ENCODE measurements around the gene DRC7.

The DRC7 gene

DNA sequence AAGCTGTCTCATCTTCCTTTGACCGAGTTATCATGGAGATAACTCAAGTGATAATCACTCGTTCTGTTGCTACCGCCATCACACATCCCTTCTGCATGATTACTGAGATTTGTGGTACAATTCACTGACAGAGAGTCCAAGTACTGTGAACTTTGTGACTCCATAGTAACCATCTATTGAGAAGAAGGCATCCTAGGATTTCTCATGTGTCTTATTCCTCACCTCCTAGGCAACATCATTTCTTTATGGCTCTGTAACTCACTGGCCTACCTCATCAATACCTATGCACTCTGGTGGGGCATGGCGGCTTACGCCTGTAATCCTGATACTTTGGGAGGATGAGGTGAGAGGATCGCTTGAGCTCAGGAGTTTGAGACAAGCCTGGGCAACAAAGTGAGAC lies 19.4 kb downstream of the DRC7 start:
- no peaks in the 10 kb centered on the region for H3K4me1 ChIP-seq (ENCODE audit: control insufficient read depth, low read length)
- no peak for TF ChIP-seq EZH2phosphoT487 (IDR thresholded peaks at IDR 0.05; ENCODE audit: borderline replicate concordance, low read length)
- TF ChIP-seq, protein P1, sequence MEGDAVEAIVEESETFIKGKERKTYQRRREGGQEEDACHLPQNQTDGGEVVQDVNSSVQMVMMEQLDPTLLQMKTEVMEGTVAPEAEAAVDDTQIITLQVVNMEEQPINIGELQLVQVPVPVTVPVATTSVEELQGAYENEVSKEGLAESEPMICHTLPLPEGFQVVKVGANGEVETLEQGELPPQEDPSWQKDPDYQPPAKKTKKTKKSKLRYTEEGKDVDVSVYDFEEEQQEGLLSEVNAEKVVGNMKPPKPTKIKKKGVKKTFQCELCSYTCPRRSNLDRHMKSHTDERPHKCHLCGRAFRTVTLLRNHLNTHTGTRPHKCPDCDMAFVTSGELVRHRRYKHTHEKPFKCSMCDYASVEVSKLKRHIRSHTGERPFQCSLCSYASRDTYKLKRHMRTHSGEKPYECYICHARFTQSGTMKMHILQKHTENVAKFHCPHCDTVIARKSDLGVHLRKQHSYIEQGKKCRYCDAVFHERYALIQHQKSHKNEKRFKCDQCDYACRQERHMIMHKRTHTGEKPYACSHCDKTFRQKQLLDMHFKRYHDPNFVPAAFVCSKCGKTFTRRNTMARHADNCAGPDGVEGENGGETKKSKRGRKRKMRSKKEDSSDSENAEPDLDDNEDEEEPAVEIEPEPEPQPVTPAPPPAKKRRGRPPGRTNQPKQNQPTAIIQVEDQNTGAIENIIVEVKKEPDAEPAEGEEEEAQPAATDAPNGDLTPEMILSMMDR (IDR thresholded peaks at IDR 0.05; ENCODE audit: low read depth, low read length, poor library complexity, severe bottlenecking): no peak
- no peaks in the 10 kb centered on the region for H3K9me2 ChIP-seq (replicated peaks; ENCODE audit: control insufficient read depth, low read length)
- no peak overlapping the region for H3K4me2 ChIP-seq (ENCODE audit: low read length)
- H3K27ac ChIP-seq (ENCODE audit: low read depth, low read length): no peak overlapping the region
- H3K9me3 ChIP-seq (ENCODE audit: control insufficient read depth, insufficient read depth, low read length): no peaks in the 10 kb centered on the region
- no peaks in the 10 kb centered on the region for H3K36me3 ChIP-seq (ENCODE audit: control insufficient read depth, low read length)
- H3K4me3 ChIP-seq (ENCODE audit: low read length): no peak overlapping the region
- peaks cover 49% of the 10 kb centered on the region for H3K27me3 ChIP-seq (ENCODE audit: control insufficient read depth, low read length)
- H3F3A ChIP-seq (ENCODE audit: control insufficient read depth, insufficient read depth): no peaks in the 10 kb centered on the region
- no peaks in the 10 kb centered on the region for H4K20me1 ChIP-seq (ENCODE audit: control insufficient read depth, insufficient read depth, low read depth, low read length)
- H3K79me2 ChIP-seq (ENCODE audit: control insufficient read depth, low read length): no peaks in the 10 kb centered on the region

DNA sequence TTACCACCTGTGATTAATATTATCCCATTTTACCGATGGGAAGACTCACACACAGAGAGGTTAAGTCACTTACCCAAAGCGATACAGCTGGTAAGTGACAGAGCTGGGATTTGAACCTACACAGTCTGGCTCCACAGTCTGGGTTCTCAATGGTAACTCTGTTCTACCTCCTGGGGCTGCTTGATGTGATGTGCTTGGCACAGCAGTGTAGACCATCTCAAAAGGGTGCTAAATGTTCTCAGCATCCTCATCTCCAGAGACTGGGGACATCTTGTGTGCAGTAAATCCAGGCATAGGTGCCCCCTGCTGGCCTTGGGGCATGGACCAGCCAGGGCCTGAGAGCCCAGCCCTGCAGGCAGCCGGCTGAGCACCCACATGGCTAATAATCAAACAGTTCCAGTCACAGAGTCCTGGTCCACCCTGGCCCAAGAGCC lies 25.6 kb downstream of the DRC7 start:
- no peaks in the 10 kb centered on the region for H3K9me2 ChIP-seq (replicated peaks; ENCODE audit: control insufficient read depth, low read length)
- no peaks in the 10 kb centered on the region for H3K79me2 ChIP-seq (ENCODE audit: control insufficient read depth, low read length)
- peaks cover 3% of the 10 kb centered on the region; the same call in 1 of the 2 replicates for H3K4me1 ChIP-seq (ENCODE audit: control insufficient read depth, low read length)
- H3K36me3 ChIP-seq (ENCODE audit: control insufficient read depth, low read length): no peaks in the 10 kb centered on the region
- H4K20me1 ChIP-seq (ENCODE audit: control insufficient read depth, insufficient read depth, low read depth, low read length): no peaks in the 10 kb centered on the region
- no peak overlapping the region for H3K4me3 ChIP-seq (ENCODE audit: low read length)
- H3K4me2 ChIP-seq (ENCODE audit: low read length): no peak overlapping the region
- peaks cover 8% of the 10 kb centered on the region; the same call in 1 of the 2 replicates for H3K27me3 ChIP-seq (ENCODE audit: control insufficient read depth, low read length)
- H3F3A ChIP-seq (ENCODE audit: control insufficient read depth, insufficient read depth): no peaks in the 10 kb centered on the region
- no peaks in the 10 kb centered on the region for H3K9me3 ChIP-seq (ENCODE audit: control insufficient read depth, insufficient read depth, low read length)
- TF ChIP-seq EZH2phosphoT487 (IDR thresholded peaks at IDR 0.05; ENCODE audit: borderline replicate concordance, low read length): no peak
- TF ChIP-seq, protein P1 (IDR thresholded peaks at IDR 0.05; ENCODE audit: low read depth, low read length, poor library complexity, severe bottlenecking): peak; percentile 56
- H3K27ac ChIP-seq (ENCODE audit: low read depth, low read length): no peak overlapping the region

DNA sequence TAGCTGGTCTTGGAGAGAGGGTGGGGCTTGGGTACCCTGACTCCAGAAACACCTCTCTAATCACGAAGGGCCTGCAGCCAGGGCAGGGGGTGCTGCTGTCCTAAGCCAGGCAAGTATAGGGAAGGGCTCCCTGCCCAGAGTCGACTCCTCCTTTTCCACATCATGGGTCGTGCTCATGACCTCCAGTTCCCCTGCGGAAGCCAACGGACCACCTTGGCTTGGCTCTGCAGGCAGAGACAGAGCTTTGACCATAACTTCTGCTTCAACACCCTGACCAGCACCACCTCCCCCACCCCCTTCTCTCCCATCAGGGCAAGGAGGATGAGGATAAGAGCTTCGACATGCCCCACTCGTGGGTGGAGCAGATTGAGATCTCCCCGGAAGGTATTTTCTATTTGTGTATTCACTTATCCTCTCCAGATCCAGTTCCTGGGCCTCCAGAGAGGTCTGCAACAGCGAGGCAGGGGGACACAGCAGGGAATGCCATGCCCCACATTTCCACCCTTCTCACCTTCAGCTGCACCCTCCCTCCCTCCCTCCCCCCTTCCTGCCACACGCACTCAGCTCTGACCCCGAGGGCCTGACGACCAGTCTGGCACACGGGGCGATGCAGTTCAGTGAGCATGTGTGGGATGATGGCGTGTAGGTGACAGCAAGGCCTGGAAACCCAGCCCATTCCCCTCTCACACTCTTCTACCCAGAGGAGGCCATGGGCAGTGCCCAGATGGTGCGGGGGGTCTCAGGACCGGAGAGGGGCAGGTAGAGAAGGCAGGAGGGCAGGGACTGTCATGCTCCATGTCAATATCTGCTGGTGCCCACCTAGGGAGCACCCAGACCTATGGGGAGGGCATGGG lies 27.0 kb downstream of the DRC7 start:
- no peak overlapping the region for H3K27ac ChIP-seq (ENCODE audit: low read depth, low read length)
- no peaks in the 10 kb centered on the region for H3K79me2 ChIP-seq (ENCODE audit: control insufficient read depth, low read length)
- H4K20me1 ChIP-seq (ENCODE audit: control insufficient read depth, insufficient read depth, low read depth, low read length): no peaks in the 10 kb centered on the region
- 0 out of 2 replicates have a peak, but pooled peaks cover under 1% of the 10 kb centered on the region for H3K27me3 ChIP-seq (ENCODE audit: control insufficient read depth, low read length)
- H3K4me3 ChIP-seq (ENCODE audit: low read length): no peak overlapping the region
- H3K4me1 ChIP-seq (ENCODE audit: control insufficient read depth, low read length): peaks cover 8% of the 10 kb centered on the region; the same call in 1 of the 2 replicates
- no peaks in the 10 kb centered on the region for H3K9me2 ChIP-seq (replicated peaks; ENCODE audit: control insufficient read depth, low read length)
- H3K36me3 ChIP-seq (ENCODE audit: control insufficient read depth, low read length): no peaks in the 10 kb centered on the region
- H3K9me3 ChIP-seq (ENCODE audit: control insufficient read depth, insufficient read depth, low read length): no peaks in the 10 kb centered on the region
- H3F3A ChIP-seq (ENCODE audit: control insufficient read depth, insufficient read depth): no peaks in the 10 kb centered on the region
- no peak overlapping the region for H3K4me2 ChIP-seq (ENCODE audit: low read length)
- no peak for TF ChIP-seq EZH2phosphoT487 (IDR thresholded peaks at IDR 0.05; ENCODE audit: borderline replicate concordance, low read length)
- TF ChIP-seq, protein P1 (IDR thresholded peaks at IDR 0.05; ENCODE audit: low read depth, low read length, poor library complexity, severe bottlenecking): no peak

Measured in DOHH2 (cell line).